OCI-LY1 (cell line): ENCODE results near the gene HECW1.

Experiments used
- H2AFZ ChIP-seq: fragments of 200-600 bp; sonication (generic), shearing (Covaris generic); 2 replicates; pipeline ENCODE4 v1.6.0; 2014; ENCODE audit warnings: antibody characterized with exemption, mild to moderate bottlenecking, low read length
- H3F3A ChIP-seq: fragments of 200-600 bp; sonication (generic), shearing (Covaris generic); 2 replicates; pipeline ENCODE4 v1.6.0; 2014; ENCODE audit warnings: mild to moderate bottlenecking, antibody characterized with exemption, low read length, moderate library complexity; ENCODE audit not compliant: insufficient read depth
- H3K27ac ChIP-seq: fragments of 200-600 bp; sonication (generic); 2 replicates; pipeline ENCODE4 v1.5.1; 2014; ENCODE audit warnings: low read length, mixed run types, mild to moderate bottlenecking, low read depth; ENCODE audit not compliant: poor library complexity, severe bottlenecking
- H3K27me3 ChIP-seq: fragments of 200-600 bp; sonication (generic); 2 replicates; pipeline ENCODE4 v1.6.0; 2014; ENCODE audit warnings: antibody characterized with exemption, mild to moderate bottlenecking, low read length, moderate library complexity; ENCODE audit not compliant: insufficient read depth
- H3K36me3 ChIP-seq: fragments of 200-600 bp; sonication (generic); 2 replicates; pipeline ENCODE4 v1.6.1; 2014; ENCODE audit warnings: mild to moderate bottlenecking, antibody characterized with exemption, low read length, moderate library complexity, mixed read lengths; ENCODE audit not compliant: insufficient read depth
- H3K4me1 ChIP-seq: fragments of 200-600 bp; sonication (generic); 2 replicates; pipeline ENCODE4 v1.5.1; 2014; ENCODE audit warnings: mild to moderate bottlenecking, low read length, moderate library complexity; ENCODE audit not compliant: insufficient read depth, severe bottlenecking
- H3K4me2 ChIP-seq: fragments of 200-600 bp; sonication (generic), shearing (Covaris generic); 2 replicates; pipeline ENCODE4 v1.6.1; 2014; ENCODE audit warnings: low read length
- H3K4me3 ChIP-seq: fragments of 200-600 bp; sonication (generic); 2 replicates; pipeline ENCODE4 v1.5.1; 2014; ENCODE audit warnings: low read length, low read depth, mild to moderate bottlenecking, mixed read lengths; ENCODE audit not compliant: poor library complexity, severe bottlenecking
- H3K79me2 ChIP-seq: fragments of 200-600 bp; shearing (Covaris generic); 2 replicates; pipeline ENCODE4 v1.6.1; 2016; ENCODE audit warnings: mixed run types, low read length, mixed read lengths; ENCODE audit not compliant: insufficient read depth
- H3K9ac ChIP-seq: fragments of 200-600 bp; sonication (generic), shearing (Covaris generic); 2 replicates; pipeline ENCODE4 v1.6.1; 2014; ENCODE audit warnings: mild to moderate bottlenecking, low read length, mixed read lengths
- H3K9me2 ChIP-seq: fragments of 200-600 bp; sonication (generic), shearing (Covaris generic); 2 replicates; pipeline ENCODE4 v1.6.1; 2014; ENCODE audit warnings: low read depth, mild to moderate bottlenecking, low read length, mixed read lengths
- H3K9me3 ChIP-seq: fragments of 200-600 bp; shearing (Covaris generic); 2 replicates; pipeline ENCODE4 v1.6.1; 2014; ENCODE audit warnings: low read length, mixed read lengths
- H4K20me1 ChIP-seq: fragments of 200-600 bp; sonication (generic), shearing (Covaris generic); 2 replicates; pipeline ENCODE4 v1.6.0; 2016; ENCODE audit warnings: mild to moderate bottlenecking, low read length; ENCODE audit not compliant: insufficient read depth
- CTCF ChIP-seq: fragments of 200-600 bp; sonication (generic), shearing (Covaris generic); IDR thresholded peaks from 2 replicates; pipeline ENCODE4 v1.5.1; 2017; ENCODE audit warnings: mild to moderate bottlenecking, antibody characterized with exemption, low read length, moderate library complexity, mixed read lengths
- EZH2 ChIP-seq: fragments of 200-600 bp; sonication (generic), shearing (Covaris generic); IDR thresholded peaks from 2 replicates; pipeline ENCODE4 v1.8.0; 2017; ENCODE audit warnings: borderline replicate concordance, mixed run types, mild to moderate bottlenecking, antibody characterized with exemption, low read length, moderate library complexity, mixed read lengths

Gene HECW1

GRCh38 chr7:43314379-43315158, 202.1 kb downstream of the HECW1 start:
- no peak overlapping the region for H2AFZ ChIP-seq
- H3K9ac ChIP-seq, result no peak overlapping the region
- H3K9me2 ChIP-seq, result no peaks in the 10 kb centered on the region
- H3K4me3 ChIP-seq, result no peak overlapping the region
- no peak for TF ChIP-seq EZH2
- TF ChIP-seq CTCF, result no peak
- no peak overlapping the region for H3K27ac ChIP-seq
- H3K9me3 ChIP-seq, result no peaks in the 10 kb centered on the region
- no peaks in the 10 kb centered on the region for H3K27me3 ChIP-seq
- H3F3A ChIP-seq, result no peaks in the 10 kb centered on the region
- no peaks in the 10 kb centered on the region for H4K20me1 ChIP-seq
- no peak overlapping the region for H3K4me2 ChIP-seq
- H3K36me3 ChIP-seq, result no peaks in the 10 kb centered on the region
- no peaks in the 10 kb centered on the region for H3K4me1 ChIP-seq
- no peaks in the 10 kb centered on the region for H3K79me2 ChIP-seq

GRCh38 chr7:43317075-43317474, 204.6 kb downstream of the HECW1 start:
- H3K4me3 ChIP-seq, result no peak overlapping the region
- no peaks in the 10 kb centered on the region for H3K27me3 ChIP-seq
- H3K9me2 ChIP-seq, result no peaks in the 10 kb centered on the region
- no peak overlapping the region for H3K9ac ChIP-seq
- H3K27ac ChIP-seq, result no peak overlapping the region
- H3F3A ChIP-seq, result no peaks in the 10 kb centered on the region
- H3K4me2 ChIP-seq, result no peak overlapping the region
- no peaks in the 10 kb centered on the region for H3K36me3 ChIP-seq
- H4K20me1 ChIP-seq, result no peaks in the 10 kb centered on the region
- no peaks in the 10 kb centered on the region for H3K79me2 ChIP-seq
- no peak for TF ChIP-seq CTCF
- TF ChIP-seq EZH2, result no peak
- H3K4me1 ChIP-seq, result no peaks in the 10 kb centered on the region
- no peak overlapping the region for H2AFZ ChIP-seq
- no peaks in the 10 kb centered on the region for H3K9me3 ChIP-seq

GRCh38 chr7:43318188-43318770, 205.8 kb downstream of the HECW1 start:
- Histone ChIP-seq H3K36me3 (no peaks in the 10 kb centered on the region), H4K20me1 (no peaks in the 10 kb centered on the region), H3K9me3 (no peaks in the 10 kb centered on the region), H3K9ac (no peak overlapping the region), H3K27me3 (no peaks in the 10 kb centered on the region), H2AFZ (no peak overlapping the region), H3F3A (no peaks in the 10 kb centered on the region), H3K4me1 (no peaks in the 10 kb centered on the region), H3K4me3 (no peak overlapping the region), H3K9me2 (no peaks in the 10 kb centered on the region), H3K4me2 (no peak overlapping the region), H3K79me2 (no peaks in the 10 kb centered on the region), H3K27ac (no peak overlapping the region)
- TF ChIP-seq CTCF (no peak), EZH2 (no peak)
